ENCODE data around the gene MRGPRD. TPM values are rescaled to one million over a fixed set of nuclear protein-coding genes. Genes with fewer than 3 reads are reported as not detected.
"Not testable (repeated sequence)": the region's sequence is repeated elsewhere in the genome, so short reads cannot be mapped to it uniquely, and the experiment has no call there.

MRGPRD gene
- total RNA-seq, 1 donor from 2014 or later, result not detected

GRCh38 chr11:69006816-69007215 lies 26.0 kb upstream of the MRGPRD start:
- no peak for DNase-seq (ENCODE audit: extremely low read depth, low read depth, low spot score)

- no peak for DNase-seq (ENCODE audit: extremely low read depth, low read depth, low spot score)
Measured at GRCh38 chr11:69005631-69006368, 25.0 kb upstream of the MRGPRD start.

- no peak for DNase-seq (ENCODE audit: extremely low read depth, low read depth, low spot score)
Measured at GRCh38 chr11:69005183-69005630, 24.4 kb upstream of the MRGPRD start.

GRCh38 chr11:69004411-69005182 lies 23.8 kb upstream of the MRGPRD start:
- DNase-seq (ENCODE audit: extremely low read depth, low read depth, low spot score), result no peak

GRCh38 chr11:69003866-69004367 lies 23.1 kb upstream of the MRGPRD start:
- no peak for DNase-seq (ENCODE audit: extremely low read depth, low read depth, low spot score)

GRCh38 chr11:69003301-69003865 lies 22.6 kb upstream of the MRGPRD start:
- no peak for DNase-seq (ENCODE audit: extremely low read depth, low read depth, low spot score)

GRCh38 chr11:69002570-69003231 lies 21.9 kb upstream of the MRGPRD start:
- no peak for DNase-seq (ENCODE audit: extremely low read depth, low read depth, low spot score)

- DNase-seq (ENCODE audit: extremely low read depth, low read depth, low spot score), result no peak
Measured at GRCh38 chr11:69002110-69002569, 21.4 kb upstream of the MRGPRD start.

GRCh38 chr11:69001243-69002081 lies 20.7 kb upstream of the MRGPRD start:
- no peak for DNase-seq (ENCODE audit: extremely low read depth, low read depth, low spot score)

GRCh38 chr11:69000831-69001242 lies 20.1 kb upstream of the MRGPRD start:
- DNase-seq (ENCODE audit: extremely low read depth, low read depth, low spot score), result peak; percentile 31

- no peak for DNase-seq (ENCODE audit: extremely low read depth, low read depth, low spot score)
Measured at GRCh38 chr11:69000391-69000790, 19.6 kb upstream of the MRGPRD start.

- not testable (repeated sequence) for DNase-seq (ENCODE audit: extremely low read depth, low read depth, low spot score)
Measured at GRCh38 chr11:68999748-69000355, 19.1 kb upstream of the MRGPRD start.

GRCh38 chr11:68999093-68999747 lies 18.4 kb upstream of the MRGPRD start:
- no peak for DNase-seq (ENCODE audit: extremely low read depth, low read depth, low spot score)

GRCh38 chr11:68998390-68998911 lies 17.7 kb upstream of the MRGPRD start:
- no peak for DNase-seq (ENCODE audit: extremely low read depth, low read depth, low spot score)

GRCh38 chr11:68997995-68998348 lies 17.2 kb upstream of the MRGPRD start:
- no peak for DNase-seq (ENCODE audit: extremely low read depth, low read depth, low spot score)

- DNase-seq (ENCODE audit: extremely low read depth, low read depth, low spot score), result no peak
Measured at GRCh38 chr11:68997124-68997994, 16.6 kb upstream of the MRGPRD start.

GRCh38 chr11:68996376-68997123 lies 15.8 kb upstream of the MRGPRD start:
- DNase-seq (ENCODE audit: extremely low read depth, low read depth, low spot score), result no peak
